ENCODE measurements around the gene TCF4. TPM values are rescaled to one million over a fixed set of nuclear protein-coding genes. Genes with fewer than 3 reads are reported as not detected.
A peak's percentile ranks its signal among the peaks of the same experiment; 100 is the strongest.

TCF4 gene
- total RNA-seq, 1 experiment from 2014 or later: 55.8 TPM

DNA sequence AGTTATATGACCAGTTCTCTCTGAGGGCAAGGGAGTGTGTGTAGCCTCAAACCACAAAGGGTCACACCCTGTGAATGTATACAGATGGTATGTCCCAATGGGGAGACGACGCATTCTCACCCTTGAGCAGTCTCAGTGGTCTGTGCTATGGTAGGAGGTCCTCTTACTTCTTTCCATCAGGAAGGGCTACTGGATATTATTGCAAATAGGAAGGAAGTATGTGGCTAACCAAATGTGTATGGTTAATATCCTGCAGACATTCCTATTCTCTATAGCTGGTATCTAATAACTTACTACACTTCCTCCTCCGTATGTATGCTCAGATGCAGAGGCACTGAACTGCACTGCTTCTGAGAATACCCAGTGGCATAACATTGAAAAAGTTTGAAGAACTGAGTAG, 322.0 kb downstream of the TCF4 start:
- no peak overlapping the region for H3K4me3 ChIP-seq
- peak overlapping the region; percentile 50; the same call in 1 of the 2 replicates for H3K27ac ChIP-seq
- peaks cover 65% of the 10 kb centered on the region for H3K36me3 ChIP-seq
- DNase-seq (ENCODE audit: low read depth in 1 of 2, low spot score in 2 of 2): no peak
- H3K9me3 ChIP-seq (replicated peaks): no peaks in the 10 kb centered on the region
- no peaks in the 10 kb centered on the region for H3K27me3 ChIP-seq (replicated peaks)
- peaks cover 18% of the 10 kb centered on the region for H3K4me1 ChIP-seq (replicated peaks)

DNA sequence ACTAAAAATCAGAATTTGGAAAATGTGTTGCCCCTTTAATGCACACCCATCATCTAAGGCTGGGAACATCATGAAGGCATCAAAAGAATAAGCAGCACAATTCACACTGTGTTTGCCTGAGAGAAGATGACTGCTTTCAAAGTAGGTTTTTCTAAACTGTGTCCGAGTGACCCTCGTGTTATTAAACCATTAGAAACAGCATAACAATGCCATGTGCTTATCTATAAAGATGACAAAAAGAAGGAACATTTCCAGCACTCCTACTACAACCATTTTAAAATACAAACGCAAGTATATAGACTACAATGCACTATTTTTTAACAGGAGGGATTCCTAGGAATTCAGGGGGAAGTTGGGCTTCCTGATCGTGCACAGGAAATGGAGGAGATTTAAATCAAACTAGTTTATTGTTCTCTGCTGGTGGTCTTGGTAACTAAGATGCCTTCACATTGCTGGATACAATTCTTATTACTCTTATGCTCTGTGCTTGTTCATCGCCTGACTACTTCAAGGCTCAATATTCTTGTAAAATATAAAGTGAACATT, 322.8 kb downstream of the TCF4 start:
- Histone ChIP-seq H3K4me3 (no peak overlapping the region), H3K27me3 (replicated peaks) (no peaks in the 10 kb centered on the region), H3K9me3 (replicated peaks) (no peaks in the 10 kb centered on the region), H3K36me3 (peaks cover 66% of the 10 kb centered on the region), H3K27ac (peak overlapping the region; percentile 50), H3K4me1 (replicated peaks) (peaks cover 18% of the 10 kb centered on the region)
- peak in 1 of 2 experiments; percentile 27 for DNase-seq (ENCODE audit: low read depth in 1 of 2, low spot score in 2 of 2)

DNA sequence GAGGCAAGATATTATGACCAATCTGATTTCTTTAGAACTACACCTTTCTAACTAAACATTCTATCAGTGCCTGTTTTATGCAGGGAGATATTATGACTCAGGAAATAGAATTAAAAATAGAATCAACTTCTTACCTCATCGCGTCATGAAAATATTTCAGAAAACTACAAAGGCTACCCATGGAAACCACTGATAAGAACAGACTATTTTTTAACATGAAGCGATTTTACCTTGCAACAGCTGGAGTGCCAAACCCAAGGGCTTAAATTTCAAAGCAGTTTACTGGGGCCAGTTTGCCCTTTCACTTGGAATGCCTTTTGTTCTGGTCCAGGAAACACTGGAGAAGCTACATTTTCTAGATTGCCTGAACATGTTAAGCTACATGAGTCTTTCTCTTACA, 323.9 kb downstream of the TCF4 start:
- Histone ChIP-seq H3K4me1 (replicated peaks) (peaks cover 18% of the 10 kb centered on the region), H3K27ac (no peak overlapping the region), H3K9me3 (replicated peaks) (no peaks in the 10 kb centered on the region), H3K4me3 (no peak overlapping the region), H3K36me3 (peaks cover 65% of the 10 kb centered on the region), H3K27me3 (replicated peaks) (no peaks in the 10 kb centered on the region)
- DNase-seq (ENCODE audit: low read depth in 1 of 2, low spot score in 2 of 2): no peak

DNA sequence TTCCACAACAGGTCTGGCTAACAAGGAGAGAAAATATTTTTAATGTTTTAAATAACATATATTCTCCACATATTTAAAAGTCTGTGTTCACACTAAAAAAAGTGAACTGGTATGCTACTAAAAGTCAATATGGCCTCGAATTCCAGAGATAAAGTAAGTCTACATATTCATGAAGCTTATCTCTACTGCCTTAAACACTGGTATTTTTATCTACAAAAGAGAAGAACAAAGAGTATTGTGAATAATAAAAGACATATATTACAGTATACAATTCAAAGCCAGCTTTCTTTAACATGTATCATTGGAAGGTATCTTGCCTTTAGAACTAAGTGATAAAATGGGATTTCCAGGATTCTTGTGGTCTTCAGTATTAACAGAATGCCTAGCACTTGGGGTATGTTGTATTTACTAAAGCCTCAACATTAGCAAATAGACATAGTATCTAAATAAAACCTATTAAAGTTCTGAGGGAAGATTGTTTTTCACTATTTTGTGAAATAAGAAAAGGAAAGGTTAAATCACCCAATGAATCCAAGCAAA, 325.9 kb downstream of the TCF4 start:
- Histone ChIP-seq H3K4me3 (no peak overlapping the region), H3K9me3 (replicated peaks) (no peaks in the 10 kb centered on the region), H3K27me3 (replicated peaks) (no peaks in the 10 kb centered on the region), H3K36me3 (peaks cover 54% of the 10 kb centered on the region), H3K27ac (no peak overlapping the region), H3K4me1 (replicated peaks) (peaks cover 18% of the 10 kb centered on the region)
- no peak for DNase-seq (ENCODE audit: low read depth in 1 of 2, low spot score in 2 of 2)

GRCh38 chr18:55261253-55261652, 326.7 kb downstream of the TCF4 start:
- no peaks in the 10 kb centered on the region for H3K9me3 ChIP-seq (replicated peaks)
- H3K27me3 ChIP-seq (replicated peaks): no peaks in the 10 kb centered on the region
- no peak overlapping the region for H3K27ac ChIP-seq
- no peak for DNase-seq (ENCODE audit: low read depth in 1 of 2, low spot score in 2 of 2)
- H3K4me3 ChIP-seq: no peak overlapping the region
- peaks cover 16% of the 10 kb centered on the region for H3K4me1 ChIP-seq (replicated peaks)
- H3K36me3 ChIP-seq: peaks cover 53% of the 10 kb centered on the region

- Histone ChIP-seq H3K27me3 (replicated peaks) (no peaks in the 10 kb centered on the region), H3K4me1 (replicated peaks) (peaks cover 3% of the 10 kb centered on the region; the same call in 1 of the 2 replicates), H3K27ac (no peak overlapping the region), H3K4me3 (no peak overlapping the region), H3K9me3 (replicated peaks) (no peaks in the 10 kb centered on the region), H3K36me3 (peaks cover 66% of the 10 kb centered on the region)
- no peak for DNase-seq (ENCODE audit: low read depth in 1 of 2, low spot score in 2 of 2)
Measured at GRCh38 chr18:55258088-55258487, 329.9 kb downstream of the TCF4 start.

DNA sequence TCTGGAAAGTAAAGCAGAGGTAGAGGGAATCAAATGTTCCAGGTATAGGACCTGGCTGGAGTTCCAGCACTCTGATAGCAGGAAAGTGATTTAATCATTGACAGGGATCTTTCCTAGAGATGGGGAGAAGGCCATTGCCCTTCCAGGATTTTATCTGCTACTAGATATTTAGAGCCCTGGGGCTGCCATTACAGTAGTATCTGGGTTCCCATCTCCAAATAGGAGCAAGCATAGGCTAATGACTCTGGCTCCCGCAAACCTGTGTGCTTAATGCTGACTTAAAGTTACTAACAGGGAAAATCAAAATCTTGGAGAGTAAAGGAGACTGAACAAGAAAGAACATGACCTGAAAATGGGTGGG, 331.1 kb downstream of the TCF4 start:
- DNase-seq (ENCODE audit: low read depth in 1 of 2, low spot score in 2 of 2): no peak
- no peak overlapping the region for H3K4me3 ChIP-seq

GRCh38 chr18:55256226-55256928, 331.6 kb downstream of the TCF4 start:
- Histone ChIP-seq H3K36me3 (peaks cover 59% of the 10 kb centered on the region), H3K4me1 (replicated peaks) (peaks cover 20% of the 10 kb centered on the region), H3K27ac (no peak overlapping the region), H3K4me3 (no peak overlapping the region), H3K27me3 (replicated peaks) (no peaks in the 10 kb centered on the region), H3K9me3 (replicated peaks) (no peaks in the 10 kb centered on the region)
- no peak for DNase-seq (ENCODE audit: low read depth in 1 of 2, low spot score in 2 of 2)

More for the DNA sequence above, 331.1 kb downstream of the TCF4 start:
- H3K4me1 ChIP-seq (replicated peaks): peaks cover 14% of the 10 kb centered on the region
- peaks cover 60% of the 10 kb centered on the region for H3K36me3 ChIP-seq
- H3K27ac ChIP-seq: no peak overlapping the region
- no peaks in the 10 kb centered on the region for H3K27me3 ChIP-seq (replicated peaks)
- no peaks in the 10 kb centered on the region for H3K9me3 ChIP-seq (replicated peaks)

GRCh38 chr18:55253814-55254213, 334.2 kb downstream of the TCF4 start:
- Histone ChIP-seq H3K27ac (no peak overlapping the region), H3K4me1 (replicated peaks) (peaks cover 32% of the 10 kb centered on the region), H3K4me3 (no peak overlapping the region), H3K27me3 (replicated peaks) (no peaks in the 10 kb centered on the region), H3K9me3 (replicated peaks) (no peaks in the 10 kb centered on the region), H3K36me3 (peaks cover 37% of the 10 kb centered on the region)
- no peak for DNase-seq (ENCODE audit: low read depth in 1 of 2, low spot score in 2 of 2)

DNA sequence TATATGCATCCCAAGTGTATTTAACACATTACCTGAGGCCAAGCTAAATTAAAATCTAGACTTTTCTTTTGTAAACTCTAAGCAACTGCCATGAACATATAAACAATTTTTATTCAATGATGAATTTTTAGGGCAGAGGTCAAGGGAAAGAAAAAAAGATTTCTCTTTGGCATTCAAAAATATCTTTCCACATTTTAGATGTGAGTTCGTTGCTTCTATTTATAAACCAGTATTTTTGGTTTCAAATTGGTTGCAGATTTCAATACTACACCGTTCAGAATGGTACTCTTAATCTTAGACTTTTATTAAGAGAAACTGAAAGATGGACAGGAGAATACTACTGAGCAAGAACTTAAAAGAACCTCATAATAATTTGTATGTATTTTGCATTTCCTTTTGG, 335.1 kb downstream of the TCF4 start:
- Histone ChIP-seq H3K4me3 (no peak overlapping the region), H3K4me1 (replicated peaks) (peaks cover 32% of the 10 kb centered on the region), H3K27ac (0 out of 2 replicates have a peak overlapping the region, but pooled peaks have one; percentile 39)

GRCh38 chr18:55252053-55252675, 335.8 kb downstream of the TCF4 start:
- H3K27ac ChIP-seq: peak overlapping the region; percentile 39
- peaks cover 35% of the 10 kb centered on the region for H3K4me1 ChIP-seq (replicated peaks)

More for the DNA sequence above, 335.1 kb downstream of the TCF4 start:
- Histone ChIP-seq H3K27me3 (replicated peaks) (no peaks in the 10 kb centered on the region), H3K36me3 (peaks cover 33% of the 10 kb centered on the region), H3K9me3 (replicated peaks) (no peaks in the 10 kb centered on the region)
- no peak for DNase-seq (ENCODE audit: low read depth in 1 of 2, low spot score in 2 of 2)

GRCh38 chr18:55251254-55251971, 336.6 kb downstream of the TCF4 start:
- H3K4me3 ChIP-seq: no peak overlapping the region; the same call in 1 of the 2 replicates
- peaks cover 37% of the 10 kb centered on the region for H3K4me1 ChIP-seq (replicated peaks)
- H3K9me3 ChIP-seq (replicated peaks): no peaks in the 10 kb centered on the region
- peak overlapping the region; percentile 39 for H3K27ac ChIP-seq
- DNase-seq (ENCODE audit: low read depth in 1 of 2, low spot score in 2 of 2): peak in 1 of 2 experiments; percentile 41
- no peaks in the 10 kb centered on the region for H3K27me3 ChIP-seq (replicated peaks)
- H3K36me3 ChIP-seq: peaks cover 28% of the 10 kb centered on the region

More at GRCh38 chr18:55252053-55252675, 335.8 kb downstream of the TCF4 start:
- Histone ChIP-seq H3K4me3 (no peak overlapping the region), H3K9me3 (replicated peaks) (no peaks in the 10 kb centered on the region), H3K27me3 (replicated peaks) (no peaks in the 10 kb centered on the region), H3K36me3 (peaks cover 33% of the 10 kb centered on the region)
- no peak for DNase-seq (ENCODE audit: low read depth in 1 of 2, low spot score in 2 of 2)

DNA sequence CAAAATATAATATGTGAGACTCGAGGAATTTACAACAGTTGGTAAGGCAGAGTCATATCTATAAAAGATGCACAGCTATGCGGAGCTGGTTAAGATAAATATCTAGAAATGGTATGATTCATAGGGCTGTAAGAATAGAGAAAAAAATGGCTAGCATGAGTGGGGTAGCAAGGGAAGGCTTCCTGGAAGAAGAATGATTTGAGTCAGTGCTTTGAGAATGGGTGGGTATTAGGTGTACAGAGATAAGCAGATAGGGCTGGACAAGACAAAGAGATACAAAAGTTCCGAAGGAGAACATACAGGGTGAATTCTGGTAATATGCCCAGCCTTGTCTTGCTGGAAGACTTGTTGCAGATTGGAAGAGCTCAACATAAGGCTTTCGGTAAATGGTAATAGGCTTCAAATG, 337.2 kb downstream of the TCF4 start:
- Histone ChIP-seq H3K4me3 (no peak overlapping the region), H3K9me3 (replicated peaks) (no peaks in the 10 kb centered on the region), H3K27me3 (replicated peaks) (no peaks in the 10 kb centered on the region), H3K4me1 (replicated peaks) (peaks cover 37% of the 10 kb centered on the region), H3K27ac (peak overlapping the region; percentile 39), H3K36me3 (peaks cover 22% of the 10 kb centered on the region)
- DNase-seq (ENCODE audit: low read depth in 1 of 2, low spot score in 2 of 2): peak in 1 of 2 experiments; percentile 25
